ENCODE measurements around the gene CCNC.

The CCNC gene

DNA sequence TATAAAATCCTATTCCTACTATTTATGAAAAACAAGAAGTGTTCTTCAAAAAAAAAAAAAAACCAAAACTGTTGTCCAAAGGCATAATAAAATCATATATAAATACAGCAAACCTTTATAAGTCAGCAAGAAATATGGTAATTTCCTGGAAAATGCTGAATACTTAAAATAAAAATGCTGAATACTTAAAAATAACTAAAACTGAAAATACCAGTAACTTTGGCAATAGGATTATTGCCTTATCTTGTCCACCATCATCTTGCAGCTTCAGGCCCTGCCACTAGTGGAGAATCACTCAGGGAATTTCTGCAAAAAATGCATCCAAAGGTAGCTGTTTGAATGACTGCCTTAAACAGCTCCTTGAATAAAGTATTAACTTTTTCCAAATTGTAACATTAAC lies 24.5 kb downstream of the CCNC start:
- DNase-seq = no peak

DNA sequence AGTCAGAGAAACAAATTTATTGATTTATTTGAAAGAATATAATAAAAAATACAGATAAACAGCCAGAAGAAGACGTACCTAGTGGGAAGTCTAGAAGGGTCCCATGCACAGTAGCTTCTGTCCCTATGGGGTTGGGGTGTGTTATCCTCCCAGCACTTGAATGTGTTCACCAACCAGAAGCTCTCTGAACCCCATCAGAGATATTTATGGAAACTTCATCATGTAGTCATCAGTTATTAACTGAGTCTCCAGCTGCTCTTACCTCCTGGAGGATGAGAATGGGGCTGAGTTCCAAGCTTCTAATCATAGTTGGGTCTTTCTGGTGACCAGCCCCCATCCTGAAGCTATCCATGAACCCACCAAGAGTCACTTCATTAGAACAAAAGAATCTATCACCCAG lies 37.8 kb downstream of the CCNC start:
- DNase-seq = no peak

DNA sequence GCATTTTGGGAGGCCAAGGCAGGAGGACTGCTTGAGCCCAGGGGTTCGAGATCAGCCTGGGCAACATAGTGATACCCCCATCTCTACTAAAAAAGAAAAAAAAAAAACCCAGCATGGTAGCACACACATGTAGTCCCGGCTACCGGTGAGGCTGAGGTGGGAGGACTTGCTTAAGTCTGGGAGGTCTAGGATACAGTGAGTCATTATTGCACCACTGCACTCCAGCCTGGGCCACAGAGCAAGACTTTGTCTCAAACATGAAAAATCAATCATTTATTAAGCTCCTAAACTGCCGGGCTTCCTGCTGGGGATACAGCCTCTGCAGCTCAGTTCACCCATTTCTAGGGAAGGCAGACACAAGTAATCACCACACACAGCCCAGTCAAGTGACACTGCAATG lies 45.9 kb downstream of the CCNC start:
- no peak for DNase-seq

DNA sequence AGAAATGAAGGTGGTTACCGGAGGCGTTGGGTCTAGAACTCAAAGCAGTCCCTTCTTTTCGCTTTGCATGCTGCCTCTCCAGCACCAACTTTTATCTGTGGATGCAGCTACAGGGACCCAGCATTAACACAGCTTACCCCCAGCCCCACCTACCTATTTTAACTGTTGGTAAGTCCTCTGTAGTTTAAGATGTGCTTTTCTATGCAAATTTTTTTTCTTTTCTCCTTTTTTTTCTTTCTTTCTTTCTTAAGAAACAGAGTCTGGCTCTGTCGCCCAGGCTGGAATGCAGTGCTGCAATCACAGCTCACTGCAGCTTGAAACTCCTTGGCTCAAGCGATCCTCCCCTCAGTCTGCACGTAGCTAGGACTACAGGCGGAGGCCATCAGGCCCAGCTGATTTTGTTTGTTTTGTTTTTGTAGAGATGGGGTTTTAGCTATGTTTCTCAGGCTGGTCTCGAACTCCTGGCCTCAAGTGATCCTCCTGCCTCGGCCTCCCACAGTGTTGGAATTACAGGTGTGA lies 46.8 kb downstream of the CCNC start:
- DNase-seq = no peak

DNA sequence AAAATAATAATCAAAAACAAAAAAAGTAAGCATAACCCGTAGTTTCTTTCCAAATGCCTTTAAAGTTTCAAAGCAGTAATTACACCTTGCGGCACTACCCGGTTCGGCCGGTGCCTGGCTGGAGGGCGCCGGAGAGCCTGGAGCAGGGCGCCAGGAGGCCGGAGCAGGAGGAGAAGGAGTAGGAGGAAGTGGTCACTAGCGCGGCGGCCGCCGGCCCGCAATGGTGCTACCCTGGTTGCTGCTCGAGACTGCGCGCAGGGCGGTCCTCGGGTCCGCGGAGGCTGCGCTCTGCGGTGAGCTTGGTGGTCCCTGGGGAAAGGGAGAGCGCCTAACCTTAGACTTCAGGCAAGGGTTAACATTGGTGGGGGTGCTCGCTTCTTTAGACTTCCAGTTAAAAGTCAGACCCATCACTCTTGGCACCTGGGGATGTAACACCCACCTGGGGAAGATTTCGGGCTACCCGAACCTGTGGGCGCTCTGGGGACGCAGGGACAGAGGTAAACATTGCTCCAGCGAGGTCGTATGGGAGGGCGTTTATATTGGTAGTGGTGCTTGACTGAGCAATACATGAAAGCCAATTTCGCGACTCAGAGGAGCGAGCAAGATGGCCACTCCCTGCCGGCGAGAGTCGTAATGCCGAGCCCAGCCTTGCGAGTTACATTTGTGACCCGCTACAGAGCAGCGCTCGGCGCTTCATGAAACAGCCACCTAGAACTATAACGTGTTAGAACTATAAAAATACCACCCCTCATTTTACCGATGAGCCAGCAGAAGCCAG lies 47.4 kb downstream of the CCNC start:
- DNase-seq = peak; percentile 58

DNA sequence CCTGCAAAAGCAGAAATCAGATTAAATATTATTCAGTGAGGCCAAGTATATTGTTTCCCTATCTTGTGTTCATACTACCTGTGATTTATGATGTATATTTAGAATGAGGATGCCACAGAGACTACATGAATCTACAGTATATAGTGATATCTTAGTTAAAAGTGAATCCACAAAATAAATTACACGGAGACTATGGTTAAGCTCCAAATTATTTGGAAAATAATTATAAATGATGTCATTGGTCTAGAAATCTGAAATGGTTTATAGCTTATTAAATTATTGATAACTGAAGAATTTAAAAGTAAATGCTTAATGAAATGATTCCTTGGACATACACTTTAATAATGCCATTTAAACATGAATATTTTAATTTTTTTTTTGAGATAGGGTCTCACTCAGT lies 49.0 kb downstream of the CCNC start:
- DNase-seq = no peak

DNA sequence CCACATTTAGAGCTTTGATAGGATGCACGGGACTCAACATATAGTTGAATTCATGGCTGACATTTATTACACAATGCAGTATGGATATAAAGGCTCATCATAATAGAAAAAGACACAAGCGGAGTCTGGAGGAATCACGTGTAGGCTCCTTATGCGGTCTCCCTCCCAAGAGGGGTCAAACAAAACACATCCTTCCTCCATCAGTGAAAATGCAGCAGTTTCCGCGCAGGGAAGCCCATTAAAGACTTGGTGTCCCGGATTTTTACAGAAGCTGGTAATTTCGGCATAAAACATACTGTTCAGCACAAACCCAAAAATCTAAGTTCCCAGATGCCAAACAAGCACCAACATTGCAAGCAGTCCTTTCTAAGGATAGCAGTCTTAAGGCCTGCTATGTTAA lies 54.4 kb downstream of the CCNC start:
- no peak for DNase-seq

DNA sequence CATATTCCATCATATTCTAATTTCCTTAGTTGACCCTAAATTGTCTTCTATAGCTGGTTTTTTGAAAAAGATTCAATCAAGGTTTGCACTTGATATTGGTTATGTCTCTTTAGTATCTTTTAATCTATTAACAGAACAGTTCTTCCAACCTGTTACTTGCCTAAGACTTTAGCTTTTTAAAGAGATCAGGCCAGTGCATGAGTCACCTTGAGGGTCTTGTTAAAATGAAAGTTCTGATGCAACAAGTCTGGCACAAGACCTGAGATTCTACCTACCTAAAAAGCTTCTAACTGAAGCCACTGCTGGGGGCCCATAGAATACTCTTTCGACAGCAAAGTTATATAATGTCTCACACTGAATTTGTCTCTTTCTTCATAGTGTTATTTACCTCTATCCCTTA lies 56.4 kb downstream of the CCNC start:
- no peak for DNase-seq

DNA sequence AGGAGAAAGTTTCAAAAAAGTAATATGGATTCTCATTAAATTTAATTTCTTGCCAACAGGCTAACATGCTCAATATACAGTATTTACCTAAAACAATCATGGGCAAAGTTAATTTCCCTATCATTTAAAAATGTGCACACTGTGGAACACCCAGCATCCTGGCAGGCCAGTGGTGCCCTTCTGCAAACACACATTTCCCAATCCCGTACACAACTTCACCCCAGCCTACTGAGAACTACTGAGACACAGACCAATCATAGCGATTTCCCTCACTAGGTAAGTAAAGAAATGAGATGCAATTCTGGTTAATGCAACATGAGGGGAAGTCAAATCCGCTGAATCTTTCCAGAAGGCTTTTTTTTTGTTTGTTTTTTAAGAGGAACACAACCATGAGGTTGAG lies 60.8 kb downstream of the CCNC start:
- DNase-seq = no peak

DNA sequence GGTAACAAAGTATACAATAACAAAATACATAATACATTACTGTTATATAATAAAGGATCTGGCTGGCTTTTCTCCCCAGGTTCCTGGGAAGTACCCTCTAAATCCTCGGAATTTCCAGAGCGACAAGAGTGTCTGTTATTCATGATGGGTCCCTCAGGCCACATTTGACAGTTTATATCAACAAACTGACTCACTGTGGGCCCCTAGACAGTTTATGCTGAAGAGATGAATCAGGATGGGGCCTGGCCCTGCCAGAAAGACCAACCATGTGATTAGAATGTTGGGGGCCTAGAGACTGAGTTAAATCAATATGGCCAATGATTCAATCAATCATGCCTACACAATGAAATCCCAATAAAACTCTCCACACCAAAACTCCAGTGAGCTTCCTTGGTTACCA lies 66.7 kb downstream of the CCNC start:
- no peak for DNase-seq

DNA sequence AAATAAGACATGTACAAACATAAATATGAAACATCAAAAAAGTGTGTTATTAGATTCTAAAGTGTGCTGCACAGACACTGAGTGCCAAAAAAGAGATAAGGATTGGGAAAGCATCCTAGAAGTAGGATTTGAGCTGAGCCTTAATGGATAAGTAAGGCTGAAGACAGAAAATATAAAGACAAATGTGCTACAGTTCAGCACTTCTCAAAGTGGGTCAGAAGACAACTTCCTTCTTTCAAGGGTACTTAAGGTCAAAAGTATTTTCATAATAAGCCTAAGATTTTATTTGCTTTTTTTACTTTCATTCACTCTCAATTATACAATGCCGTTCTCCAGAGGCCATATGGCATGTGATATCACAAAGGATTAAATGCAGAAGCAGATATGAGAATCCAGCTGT lies 70.0 kb downstream of the CCNC start:
- DNase-seq = no peak

DNA sequence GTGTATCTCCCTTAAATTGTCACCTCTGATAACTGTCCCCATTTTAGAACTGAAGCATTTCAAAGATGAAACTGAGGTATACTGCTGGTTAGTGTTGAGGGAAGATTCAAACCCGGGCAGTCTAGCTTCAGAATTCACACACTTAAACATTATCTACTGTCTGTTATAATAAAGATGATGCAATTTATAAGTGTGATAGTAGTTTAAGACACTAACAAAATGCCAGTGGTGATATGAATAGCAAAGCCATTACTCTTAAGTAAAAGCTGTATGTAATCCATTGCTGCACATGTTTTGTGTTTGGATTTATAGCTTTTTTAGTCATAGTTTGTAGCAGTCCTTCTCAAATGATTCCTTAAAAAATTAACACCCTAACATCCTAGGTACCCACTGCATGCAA lies 73.0 kb downstream of the CCNC start:
- DNase-seq = no peak
